CD4-positive, alpha-beta T cell treated with Interleukin-17A for 1 hour (primary cell): ENCODE results near the gene STAM2.
"Not testable (repeated sequence)": the region's sequence is repeated elsewhere in the genome, so short reads cannot be mapped to it uniquely, and the experiment has no call there.

ENCODE experiments used
- DNase-seq: peaks from one replicate; pipeline ENCODE4 v3.0.0-alpha.2; 2020

STAM2 gene

GRCh38 chr2:152103271-152103670 is 72.3 kb downstream of the STAM2 start:
- DNase-seq: no peak

- no peak for DNase-seq
Measured at GRCh38 chr2:152100961-152101360, 74.6 kb downstream of the STAM2 start.

GRCh38 chr2:152099367-152100050 is 76.1 kb downstream of the STAM2 start:
- DNase-seq: no peak

- DNase-seq: peak; percentile 10
Measured at GRCh38 chr2:152098496-152099366, 76.8 kb downstream of the STAM2 start, which contains the start of gene CACNB4. Gene CACNB4, minus strand, starts transcription at chr2:152099044.

- no peak for DNase-seq
Measured at GRCh38 chr2:152097801-152098495, 77.6 kb downstream of the STAM2 start.

- DNase-seq: no peak
Measured at GRCh38 chr2:152097290-152097800, 78.2 kb downstream of the STAM2 start.

GRCh38 chr2:152095146-152095545 is 80.4 kb downstream of the STAM2 start:
- no peak for DNase-seq

- DNase-seq: no peak
Measured at GRCh38 chr2:152094014-152094413, 81.5 kb downstream of the STAM2 start.

GRCh38 chr2:152093464-152093863 is 82.1 kb downstream of the STAM2 start:
- no peak for DNase-seq

GRCh38 chr2:152092095-152092494 is 83.5 kb downstream of the STAM2 start:
- no peak for DNase-seq

- DNase-seq: not testable (repeated sequence)
Measured at GRCh38 chr2:152090726-152091125, 84.8 kb downstream of the STAM2 start.

GRCh38 chr2:152089238-152089637 is 86.3 kb downstream of the STAM2 start:
- DNase-seq: no peak

- no peak for DNase-seq
Measured at GRCh38 chr2:152088006-152088405, 87.6 kb downstream of the STAM2 start.

GRCh38 chr2:152086231-152086630 is 89.3 kb downstream of the STAM2 start:
- no peak for DNase-seq

GRCh38 chr2:152084076-152084475 is 91.5 kb downstream of the STAM2 start:
- DNase-seq: no peak

GRCh38 chr2:152083202-152083875 is 92.2 kb downstream of the STAM2 start:
- no peak for DNase-seq

GRCh38 chr2:152078662-152079061 is 96.9 kb downstream of the STAM2 start:
- DNase-seq: no peak

GRCh38 chr2:152078023-152078422 is 97.5 kb downstream of the STAM2 start:
- no peak for DNase-seq

GRCh38 chr2:152075461-152076050 is 100.0 kb downstream of the STAM2 start:
- no peak for DNase-seq

- DNase-seq: no peak
Measured at GRCh38 chr2:152072011-152072410, 103.6 kb downstream of the STAM2 start.

GRCh38 chr2:152071518-152071917 is 104.0 kb downstream of the STAM2 start:
- no peak for DNase-seq

- no peak for DNase-seq
Measured at GRCh38 chr2:152071092-152071491, 104.5 kb downstream of the STAM2 start.
